Suppressor macrophage treated with lipopolysaccharide for 4 hours (primary cell): Measurements from ENCODE around the gene TMEM229B.

Experiments
- DNase-seq: peaks from one replicate; pipeline ENCODE4 v3.0.0-alpha.2; 2020

Gene TMEM229B

DNA sequence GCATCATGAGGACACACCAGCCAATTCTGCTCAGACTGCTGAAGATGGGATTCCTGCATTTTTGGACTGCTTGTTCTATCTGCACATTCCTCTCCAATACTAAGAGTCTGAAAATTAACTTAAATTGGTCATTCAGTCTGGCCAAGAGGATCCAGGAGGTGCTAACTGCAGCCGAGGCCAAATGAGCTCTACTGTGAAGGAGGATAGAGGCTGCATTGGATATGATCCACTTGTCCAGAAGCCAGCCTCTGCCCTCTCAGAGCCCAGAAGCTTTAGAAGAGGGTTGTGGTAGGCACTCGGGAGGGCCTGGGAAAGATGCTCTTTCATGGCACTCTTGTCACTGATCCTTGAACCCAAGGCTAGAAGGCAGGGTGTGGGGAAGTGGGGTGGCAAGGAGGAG, 39.4 kb downstream of the TMEM229B start:
- DNase-seq = no peak

GRCh38 chr14:67447033-67447381, 41.5 kb downstream of the TMEM229B start:
- no peak for DNase-seq

- no peak for DNase-seq
Measured at GRCh38 chr14:67446371-67447032, 42.0 kb downstream of the TMEM229B start.

DNA sequence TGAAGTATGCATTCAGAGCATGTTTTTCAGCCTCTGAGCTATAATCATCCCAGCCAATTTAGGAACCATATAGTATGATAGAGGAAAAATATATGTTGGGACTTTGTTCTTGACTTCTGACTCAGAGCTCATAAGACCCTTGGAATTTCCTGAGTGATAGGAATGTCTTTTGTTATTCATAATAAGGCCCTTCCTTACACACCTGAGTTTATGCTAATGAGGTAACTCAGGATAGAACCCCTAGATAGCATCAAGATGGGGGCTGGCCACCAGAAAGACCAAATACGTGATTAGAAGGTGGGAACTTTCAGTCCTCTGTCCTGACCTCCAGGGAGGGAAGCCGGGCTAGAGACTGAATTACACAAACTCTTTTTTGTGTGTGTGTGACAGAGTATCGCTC, 44.1 kb downstream of the TMEM229B start:
- no peak for DNase-seq

GRCh38 chr14:67442139-67442906, 46.2 kb downstream of the TMEM229B start:
- no peak for DNase-seq

- DNase-seq = no peak
Measured at GRCh38 chr14:67441672-67442071, 46.8 kb downstream of the TMEM229B start.

GRCh38 chr14:67441256-67441655, 47.3 kb downstream of the TMEM229B start:
- peak; percentile 24 for DNase-seq

- DNase-seq = no peak
Measured at GRCh38 chr14:67440513-67440912, 48.0 kb downstream of the TMEM229B start.

- DNase-seq = no peak
Measured at GRCh38 chr14:67438969-67439368, 49.6 kb downstream of the TMEM229B start.

DNA sequence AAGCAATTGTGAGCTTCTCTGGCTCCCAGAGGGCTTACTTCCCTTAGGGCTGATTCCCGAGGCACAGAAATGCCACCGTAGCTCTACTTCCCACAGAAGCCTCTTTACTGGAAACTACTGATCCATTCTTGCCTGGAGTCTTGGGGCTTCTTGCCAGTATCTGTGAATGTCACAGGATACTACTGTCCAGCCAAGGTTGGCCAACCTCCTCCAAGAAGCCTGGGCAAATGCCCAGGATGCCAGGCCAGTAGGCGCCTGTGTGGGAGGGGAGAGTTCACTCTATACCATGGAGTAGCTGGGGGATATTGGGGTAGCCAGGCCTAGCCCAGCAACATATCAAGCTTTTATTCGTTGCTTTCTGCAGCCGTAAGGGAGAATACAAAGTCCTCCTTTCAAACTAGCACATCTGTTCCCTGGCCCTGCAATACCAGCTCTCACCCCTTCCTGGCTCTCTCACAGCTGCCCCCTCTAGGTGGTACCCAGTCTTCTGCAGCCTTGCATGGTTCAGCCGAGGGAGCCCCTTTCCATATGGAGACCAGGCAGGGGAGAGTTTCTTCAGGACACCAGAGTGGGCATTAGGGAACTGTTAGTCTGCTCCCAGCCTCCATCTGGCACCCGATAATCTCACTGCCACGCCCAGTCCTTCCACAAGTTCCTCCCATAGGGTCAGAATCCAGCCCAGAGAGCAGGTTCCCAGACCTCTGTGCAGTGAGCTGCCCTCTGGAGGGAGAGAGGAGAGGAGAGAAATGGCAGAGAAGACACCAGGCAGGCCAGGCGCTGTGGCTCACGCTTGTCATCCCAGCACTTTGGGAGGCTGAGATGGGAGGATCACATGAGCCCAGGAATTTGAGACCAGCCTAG, 52.3 kb downstream of the TMEM229B start:
- no peak for DNase-seq

GRCh38 chr14:67435603-67436002, 52.9 kb downstream of the TMEM229B start:
- no peak for DNase-seq

GRCh38 chr14:67432050-67432564, 56.4 kb downstream of the TMEM229B start:
- DNase-seq = no peak

- no peak for DNase-seq
Measured at GRCh38 chr14:67429510-67430205, 58.9 kb downstream of the TMEM229B start.

GRCh38 chr14:67428501-67429031, 60.0 kb downstream of the TMEM229B start:
- DNase-seq = no peak

DNA sequence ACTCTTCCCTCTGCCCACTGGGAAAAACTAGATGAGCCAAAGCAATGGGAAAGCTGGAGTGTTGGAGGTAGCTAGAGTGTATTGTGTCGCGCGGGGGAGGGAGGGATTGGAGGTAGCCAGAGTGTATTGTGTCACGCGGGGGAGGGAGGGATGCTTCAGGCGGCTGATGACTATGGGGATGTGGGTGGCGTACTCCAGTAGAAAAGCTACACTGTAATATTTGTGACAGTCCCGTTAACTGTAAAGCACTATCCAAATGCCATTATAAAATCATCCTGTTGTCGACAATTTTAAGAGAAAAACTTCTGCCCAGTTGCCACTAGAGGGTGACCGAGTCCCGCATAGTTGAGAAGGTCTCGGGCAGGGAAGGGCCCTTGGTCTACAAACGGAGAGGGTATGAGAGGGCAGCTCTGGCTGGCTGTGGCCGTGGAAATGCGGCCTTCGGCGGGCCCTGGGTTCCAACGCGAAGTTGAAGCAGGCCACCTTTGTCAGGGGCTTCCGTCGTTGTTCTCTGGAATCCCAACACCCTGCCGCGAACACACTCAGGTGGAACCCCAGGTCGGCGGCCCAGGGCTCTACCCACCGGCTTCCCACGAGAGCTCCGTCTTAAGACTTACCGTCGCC, 61.4 kb downstream of the TMEM229B start:
- DNase-seq = peak; percentile 86

DNA sequence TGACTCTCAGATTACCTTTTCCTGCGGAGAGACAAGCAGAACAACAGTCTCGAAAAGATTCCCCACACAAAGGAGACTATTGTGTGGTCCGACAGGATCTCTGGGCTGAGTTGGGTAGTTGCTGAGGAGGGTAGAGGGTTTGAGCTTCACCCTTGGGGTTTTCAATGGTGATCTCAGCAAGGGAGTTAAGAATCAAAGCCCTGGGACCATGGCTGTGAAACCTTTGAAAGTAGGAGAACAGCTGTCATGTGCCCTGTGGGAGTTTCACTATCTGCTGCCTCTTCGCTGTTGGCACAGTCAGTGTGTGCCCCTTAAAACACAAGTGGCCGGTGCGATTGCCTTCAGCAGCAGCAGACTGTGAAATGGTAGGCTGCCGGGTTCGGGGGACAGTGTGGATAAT, 62.4 kb downstream of the TMEM229B start:
- DNase-seq = no peak

GRCh38 chr14:67425608-67426007, 62.9 kb downstream of the TMEM229B start:
- DNase-seq = no peak

DNA sequence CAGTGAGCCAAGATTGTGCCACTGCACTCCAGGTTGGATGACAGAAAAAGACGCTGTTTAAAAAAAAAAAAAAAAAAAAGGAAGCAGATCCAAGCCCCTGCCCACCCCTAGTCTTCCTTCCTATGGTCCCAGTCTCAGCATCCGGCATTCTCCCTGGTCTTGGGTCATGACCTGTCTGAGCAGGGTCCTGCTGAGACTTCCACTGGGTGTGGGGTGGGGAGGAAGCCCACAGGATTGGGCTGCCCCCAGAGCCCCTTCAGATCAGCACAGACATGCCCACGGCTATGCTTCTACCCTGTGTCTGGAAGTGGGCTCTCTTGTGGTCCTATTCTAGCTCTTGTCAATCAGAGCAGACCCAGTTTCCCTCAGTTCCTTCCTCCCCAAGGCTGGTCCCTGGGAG, 64.0 kb downstream of the TMEM229B start:
- DNase-seq = no peak

DNA sequence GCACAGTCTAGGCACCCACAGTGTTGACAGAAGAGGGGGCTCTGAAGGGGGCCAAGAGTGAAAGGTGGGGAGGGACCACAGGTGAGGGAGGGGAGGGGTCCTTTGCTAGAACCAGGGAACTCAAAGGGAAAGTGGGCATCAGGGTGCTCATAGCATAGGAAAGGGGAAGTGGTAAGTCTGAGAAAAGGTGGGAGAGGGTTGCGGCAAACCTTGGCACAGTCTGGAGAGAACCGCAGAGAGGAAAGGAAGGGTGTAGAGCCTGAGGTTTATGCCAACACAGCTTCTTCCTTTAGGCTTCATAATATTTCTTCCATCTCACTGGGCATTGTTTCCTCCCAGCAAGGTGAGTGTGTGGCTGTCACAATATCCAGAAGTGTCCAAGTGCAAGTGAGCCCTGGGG, 65.1 kb downstream of the TMEM229B start:
- DNase-seq = peak; percentile 22

DNA sequence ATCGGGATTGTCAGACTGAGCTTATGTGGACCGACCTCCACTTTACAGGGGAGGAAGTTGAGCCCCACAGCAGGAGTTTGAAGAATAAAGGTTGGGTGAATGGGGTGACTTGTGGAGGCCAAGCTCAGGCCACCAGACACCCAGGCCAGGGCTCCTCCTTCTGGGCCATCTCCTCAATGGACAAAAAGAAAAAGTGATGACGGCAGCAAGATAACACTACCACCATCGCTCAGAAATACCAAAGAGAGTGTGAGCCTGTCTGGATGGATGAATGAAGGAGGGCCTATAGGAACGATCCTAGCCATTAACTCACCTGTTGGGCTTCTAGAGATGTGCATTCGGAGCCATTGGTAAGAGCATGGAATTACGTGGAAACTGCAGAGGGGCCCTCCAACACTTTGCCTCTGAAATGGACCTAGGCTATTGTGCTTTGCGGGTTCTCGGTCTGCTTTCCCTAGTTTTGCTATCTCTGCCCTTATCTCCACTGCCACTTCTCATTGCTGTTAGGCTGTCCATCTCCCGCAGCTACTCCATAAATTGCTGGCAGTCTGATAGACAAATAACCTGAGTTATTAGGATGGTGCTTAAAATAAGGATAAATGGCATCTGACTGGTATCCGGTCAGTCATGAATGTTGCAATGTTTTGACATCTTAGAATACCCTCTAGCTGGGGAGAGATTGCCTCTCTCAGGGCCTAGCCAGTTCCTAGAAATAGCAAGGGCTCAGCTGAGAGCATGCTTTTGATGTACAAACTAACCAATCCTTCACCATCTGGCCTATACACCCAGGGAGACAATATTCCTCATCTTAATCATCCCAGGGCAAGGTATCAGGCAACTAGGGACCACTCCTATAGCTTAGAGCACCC, 66.9 kb downstream of the TMEM229B start:
- no peak for DNase-seq
